ENCODE measurements around the gene PLCG2.

- no peak for TF ChIP-seq SP1 (IDR thresholded peaks at IDR 0.05)
- TF ChIP-seq, protein P1, sequence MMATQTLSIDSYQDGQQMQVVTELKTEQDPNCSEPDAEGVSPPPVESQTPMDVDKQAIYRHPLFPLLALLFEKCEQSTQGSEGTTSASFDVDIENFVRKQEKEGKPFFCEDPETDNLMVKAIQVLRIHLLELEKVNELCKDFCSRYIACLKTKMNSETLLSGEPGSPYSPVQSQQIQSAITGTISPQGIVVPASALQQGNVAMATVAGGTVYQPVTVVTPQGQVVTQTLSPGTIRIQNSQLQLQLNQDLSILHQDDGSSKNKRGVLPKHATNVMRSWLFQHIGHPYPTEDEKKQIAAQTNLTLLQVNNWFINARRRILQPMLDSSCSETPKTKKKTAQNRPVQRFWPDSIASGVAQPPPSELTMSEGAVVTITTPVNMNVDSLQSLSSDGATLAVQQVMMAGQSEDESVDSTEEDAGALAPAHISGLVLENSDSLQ (IDR thresholded peaks at IDR 0.05) = no peak
- no peak for TF ChIP-seq FOXM1 (IDR thresholded peaks at IDR 0.05; ENCODE audit: borderline replicate concordance)
- TF ChIP-seq L3MBTL2 (conservative IDR thresholded peaks at IDR 0.05) = no peak
- TF ChIP-seq ZNF384 (IDR thresholded peaks at IDR 0.05) = no peak
- TF ChIP-seq TARDBP (IDR thresholded peaks at IDR 0.05) = no peak
- TF ChIP-seq ARNT (IDR thresholded peaks at IDR 0.05) = no peak
- no peak for TF ChIP-seq BHLHE40 (IDR thresholded peaks at IDR 0.05; ENCODE audit: borderline replicate concordance)
- no peak for TF ChIP-seq HDGF (IDR thresholded peaks at IDR 0.05; ENCODE audit: borderline replicate concordance)
Measured at GRCh38 chr16:81813648-81814047, 34.6 kb downstream of the PLCG2 start.
